Kidney glomerular epithelial cell (primary cell): ENCODE data around the gene ARVCF.
A peak's percentile ranks its signal among the peaks of the same experiment; 100 is the strongest.

Experiments used
- DNase-seq: peaks from one replicate; lab custom pipeline; 2025; lab: John Stamatoyannopoulos, UW

The ARVCF gene

GRCh38 chr22:20031732-20032406 is 15.2 kb upstream of the ARVCF start:
- DNase-seq, result no peak

DNA sequence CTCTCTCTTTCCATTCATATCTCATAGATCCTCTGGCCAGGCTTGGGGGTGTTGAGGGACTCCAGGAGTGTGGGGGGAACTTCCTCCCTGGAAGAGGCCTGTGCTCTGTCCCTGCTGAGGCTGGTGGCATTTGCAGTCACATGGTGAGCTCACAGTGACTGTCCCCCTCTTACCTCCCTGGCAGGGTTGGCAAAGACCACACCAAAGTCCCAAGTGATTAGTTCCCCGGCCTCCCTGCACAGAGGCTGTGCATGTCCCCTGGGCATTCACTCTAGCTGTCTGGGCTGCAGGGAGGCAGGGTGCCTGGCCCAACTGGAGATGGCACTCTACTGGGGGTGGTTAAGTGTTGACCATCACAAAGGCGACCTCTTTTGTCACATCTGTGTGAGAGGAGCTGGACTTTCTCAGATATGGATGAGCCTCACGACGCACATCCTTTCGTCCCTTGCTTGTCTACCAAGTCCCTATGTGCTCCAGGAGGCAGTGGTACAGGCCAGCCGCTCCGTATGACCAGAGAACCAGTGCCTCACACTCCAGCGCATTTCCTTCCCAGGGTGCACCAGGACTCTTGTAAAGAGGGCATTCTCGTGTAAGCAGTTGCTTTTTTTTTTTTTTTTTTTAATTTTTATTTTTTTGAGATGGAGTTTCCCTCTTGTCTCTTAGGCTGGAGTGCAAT is 13.1 kb upstream of the ARVCF start:
- no peak for DNase-seq

- DNase-seq, result no peak
These were observed 12.4 kb upstream of the ARVCF start for GRCh38 chr22:20028855-20029549.

DNA sequence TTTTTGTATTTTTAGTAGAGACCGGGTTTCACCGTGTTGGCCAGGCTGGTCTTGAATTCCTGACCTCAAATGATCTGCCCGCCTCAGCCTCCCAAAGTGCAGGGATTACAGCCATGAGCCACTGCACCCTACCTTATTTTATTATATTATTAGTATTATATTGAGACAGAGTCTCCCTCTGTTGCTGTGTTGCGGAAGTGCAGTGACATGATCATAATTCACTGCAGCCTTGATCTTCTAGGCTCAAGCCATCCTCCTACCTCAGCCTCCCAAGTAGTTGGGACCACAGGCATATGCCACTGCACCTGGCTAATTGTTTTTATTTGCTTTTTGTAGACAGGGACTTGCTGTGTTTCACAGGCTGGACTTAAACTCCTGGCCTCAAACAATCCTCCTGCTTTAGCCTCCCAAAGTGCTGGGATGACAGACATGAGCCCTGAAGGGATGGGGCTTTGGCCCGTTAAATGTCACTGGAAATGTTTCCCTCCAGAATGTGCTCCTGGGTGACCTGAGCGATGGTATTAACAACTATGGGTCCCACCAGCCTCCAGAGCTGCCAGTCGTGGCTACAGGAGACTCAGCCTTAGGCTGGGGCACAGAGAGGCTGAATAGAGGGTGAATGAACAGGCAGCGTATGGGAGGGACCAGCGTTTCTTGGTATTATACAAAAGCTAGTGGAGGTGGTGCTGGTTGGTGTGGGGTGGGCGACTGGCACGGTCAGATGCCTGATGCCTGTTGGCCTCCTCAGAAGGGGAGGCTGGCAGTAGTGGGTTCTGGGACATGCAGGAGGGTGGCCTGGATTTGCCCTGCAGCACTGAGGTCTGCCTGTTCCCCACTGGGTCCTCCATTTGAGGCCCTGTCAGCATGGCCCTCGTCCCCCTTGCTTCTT is 11.6 kb upstream of the ARVCF start:
- no peak for DNase-seq

DNA sequence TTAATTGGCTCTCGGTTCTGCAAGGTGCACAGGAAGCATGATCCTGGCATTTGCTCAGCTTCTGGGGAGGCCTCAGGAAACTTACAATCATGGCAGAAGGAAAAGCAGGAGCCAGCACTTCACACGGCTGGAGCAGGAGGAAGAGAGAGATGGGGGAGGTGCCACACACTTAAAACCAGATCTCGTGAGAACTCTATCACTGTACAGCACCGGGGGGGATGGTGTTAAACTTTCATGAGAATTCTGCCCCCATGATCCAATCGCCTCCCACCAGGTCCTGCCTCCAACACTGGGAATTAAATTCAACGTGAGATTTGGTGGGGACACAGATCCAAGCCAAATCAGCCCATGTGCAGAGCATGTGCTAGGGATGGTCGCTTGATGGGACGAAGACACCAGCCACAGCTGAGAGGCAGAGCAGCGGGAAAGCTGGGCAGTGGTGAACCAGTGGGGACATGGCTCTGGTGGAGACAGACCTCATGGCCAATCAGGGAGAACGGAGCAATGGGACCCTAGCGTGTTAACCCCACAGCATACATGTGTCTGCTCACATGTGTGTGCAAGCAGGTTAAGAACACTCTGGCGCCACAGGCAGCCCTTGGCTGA is 10.5 kb upstream of the ARVCF start:
- no peak for DNase-seq

DNA sequence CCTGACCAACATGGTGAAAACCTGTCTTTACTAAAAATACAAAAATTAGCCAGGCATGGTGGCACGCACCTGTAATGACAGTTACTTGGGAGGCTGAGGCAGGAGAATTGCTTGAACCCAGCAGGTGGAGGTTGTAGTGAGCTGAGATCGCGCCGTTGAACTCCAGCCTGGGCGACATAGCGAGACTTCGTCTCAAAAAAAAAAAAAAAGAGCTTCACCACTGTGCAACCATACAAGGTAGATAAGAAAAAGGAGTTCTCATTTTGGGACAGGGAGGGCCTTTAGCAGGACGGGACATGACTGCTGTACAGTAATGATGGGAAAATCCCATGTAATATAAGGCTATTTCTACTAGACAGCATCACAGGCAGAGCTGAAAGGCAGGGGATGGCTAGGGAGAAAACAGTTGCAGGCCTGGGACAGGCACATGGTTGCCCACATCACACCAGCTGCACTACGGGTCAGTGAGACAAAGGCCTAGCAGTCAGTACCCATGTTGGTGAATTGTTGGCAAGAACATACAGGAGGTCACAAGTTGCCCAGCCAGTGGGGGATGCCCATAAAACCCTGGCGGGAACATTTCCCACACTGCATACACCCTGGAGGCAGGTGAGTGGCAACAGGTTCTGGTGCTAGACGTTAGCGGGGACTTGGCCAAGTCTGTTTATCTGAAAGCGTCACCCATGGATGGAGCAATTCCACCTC is 9.7 kb upstream of the ARVCF start:
- no peak for DNase-seq

DNA sequence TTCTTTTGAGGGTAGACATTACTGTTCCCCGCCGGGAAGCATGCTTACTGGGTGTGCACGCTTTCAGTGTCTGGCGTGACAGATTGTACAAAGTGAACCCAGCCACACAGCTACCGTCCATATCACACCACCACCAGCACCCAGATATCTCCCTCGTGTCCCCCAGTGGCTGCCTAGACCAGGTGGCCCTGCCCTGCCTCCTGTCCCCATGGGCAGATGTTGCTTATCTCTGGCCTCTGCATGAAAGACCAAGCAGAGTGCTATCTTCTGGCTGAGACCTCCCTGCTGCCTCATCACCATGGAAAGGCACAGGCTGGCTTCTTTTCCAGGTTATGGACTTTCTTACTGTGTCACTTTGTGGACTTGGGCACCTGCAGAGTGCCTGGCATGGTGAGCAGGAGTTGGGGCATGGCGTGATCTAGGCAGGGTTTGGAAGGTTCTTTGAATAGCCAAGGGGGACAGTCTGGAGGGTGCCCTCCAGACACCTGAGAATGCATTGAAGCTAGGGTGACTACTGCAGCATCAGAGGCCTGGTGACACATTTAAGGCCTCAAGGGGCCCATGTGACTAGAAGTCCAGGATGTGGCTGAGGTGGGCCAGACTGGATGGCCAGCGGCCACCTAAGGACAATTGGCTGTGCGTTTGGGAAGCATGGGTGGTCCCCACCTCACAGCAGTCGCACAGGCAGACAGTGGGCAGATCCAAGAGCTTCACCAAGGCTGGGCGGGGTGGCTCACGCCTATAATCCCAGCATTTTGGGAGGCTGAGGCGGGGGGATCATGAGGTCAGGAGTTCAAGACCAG is 9.0 kb upstream of the ARVCF start:
- DNase-seq, result no peak

DNA sequence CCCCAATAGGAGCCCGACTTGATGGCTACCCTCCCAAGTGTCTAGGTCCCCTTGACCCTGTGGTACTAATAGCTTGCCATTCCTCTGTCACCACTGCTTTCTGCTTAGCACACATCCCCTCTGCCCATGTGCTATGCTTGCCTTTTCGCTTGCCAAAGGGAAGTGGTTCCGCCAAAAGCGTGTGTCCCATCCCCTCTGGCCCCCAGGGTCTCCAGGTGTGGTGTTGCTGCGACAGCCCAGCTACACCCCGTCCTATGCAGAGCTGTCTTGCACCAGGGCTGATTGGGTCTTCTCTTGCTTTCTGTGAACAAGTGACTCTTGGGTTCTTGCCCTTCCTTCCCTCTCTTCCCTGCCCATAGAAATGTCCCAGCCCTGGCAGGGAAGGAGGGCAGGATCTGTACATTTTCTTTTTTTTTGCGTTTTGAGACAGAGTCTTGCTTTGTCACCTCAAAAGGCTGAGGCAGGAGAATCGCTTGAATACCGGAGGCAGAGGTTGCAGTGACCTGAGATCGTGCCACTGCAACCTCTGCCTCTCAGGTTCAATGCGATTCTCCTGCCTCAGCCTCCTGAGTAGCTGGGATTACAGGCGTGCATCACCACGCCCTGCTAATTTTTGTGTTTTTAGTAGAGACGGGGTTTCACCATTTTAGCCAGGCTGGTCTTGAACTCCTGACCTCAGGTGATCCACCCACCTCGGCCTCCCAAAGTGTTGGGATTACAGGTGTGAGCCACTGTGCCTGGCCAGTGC is 8.2 kb upstream of the ARVCF start:
- DNase-seq, result no peak

DNA sequence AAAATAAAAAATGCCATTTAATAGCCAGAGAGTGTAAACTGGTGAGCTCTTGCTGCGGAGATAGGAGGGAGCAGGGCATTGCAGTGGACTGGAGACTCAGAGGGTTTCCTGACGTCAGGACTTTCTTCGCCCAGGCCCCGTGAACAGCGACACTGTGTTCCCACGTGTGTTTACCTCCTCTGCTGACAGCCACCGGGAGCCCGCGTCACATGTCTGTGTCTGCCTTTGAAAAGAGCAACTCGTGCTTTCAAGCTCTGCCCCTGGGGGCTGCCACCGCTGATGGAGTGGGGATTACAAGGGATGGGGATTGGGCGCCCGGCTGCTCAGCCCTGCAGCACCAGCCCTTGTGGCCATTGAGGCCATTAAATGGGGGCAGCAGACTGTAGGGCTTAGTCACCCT is 7.6 kb upstream of the ARVCF start:
- DNase-seq, result no peak

DNA sequence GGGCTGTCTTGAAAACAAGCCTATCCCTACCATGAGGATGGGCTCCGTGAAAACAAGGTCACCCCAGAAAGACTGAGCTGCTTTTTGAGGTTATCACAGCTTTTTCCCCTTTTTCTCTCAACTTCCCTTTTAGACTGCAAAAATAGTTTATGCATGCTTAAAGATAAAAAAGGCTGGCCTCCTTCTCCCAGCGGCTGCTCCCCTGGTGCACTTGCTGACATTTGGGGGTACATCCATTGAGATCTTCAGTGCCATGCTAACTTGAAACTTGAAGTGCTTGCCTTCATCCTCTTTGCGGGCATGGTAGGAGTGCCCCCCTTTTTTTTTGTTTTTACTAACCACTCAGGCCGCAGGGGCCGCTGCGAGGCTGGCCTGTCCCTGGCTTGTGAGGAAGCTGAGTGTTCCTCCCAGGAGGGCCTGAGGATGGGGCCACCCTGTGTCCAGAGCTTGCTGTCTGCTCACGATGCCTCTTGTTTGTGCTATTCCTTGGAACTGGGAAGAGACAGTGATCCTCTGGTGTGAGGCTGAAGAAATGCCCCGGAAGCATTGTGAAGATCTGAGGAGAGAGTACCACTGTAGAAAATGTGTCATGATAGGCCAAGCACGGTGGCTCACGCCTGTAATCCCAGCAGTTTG is 6.5 kb upstream of the ARVCF start:
- no peak for DNase-seq

GRCh38 chr22:20022231-20022977 is 5.8 kb upstream of the ARVCF start:
- no peak for DNase-seq

DNA sequence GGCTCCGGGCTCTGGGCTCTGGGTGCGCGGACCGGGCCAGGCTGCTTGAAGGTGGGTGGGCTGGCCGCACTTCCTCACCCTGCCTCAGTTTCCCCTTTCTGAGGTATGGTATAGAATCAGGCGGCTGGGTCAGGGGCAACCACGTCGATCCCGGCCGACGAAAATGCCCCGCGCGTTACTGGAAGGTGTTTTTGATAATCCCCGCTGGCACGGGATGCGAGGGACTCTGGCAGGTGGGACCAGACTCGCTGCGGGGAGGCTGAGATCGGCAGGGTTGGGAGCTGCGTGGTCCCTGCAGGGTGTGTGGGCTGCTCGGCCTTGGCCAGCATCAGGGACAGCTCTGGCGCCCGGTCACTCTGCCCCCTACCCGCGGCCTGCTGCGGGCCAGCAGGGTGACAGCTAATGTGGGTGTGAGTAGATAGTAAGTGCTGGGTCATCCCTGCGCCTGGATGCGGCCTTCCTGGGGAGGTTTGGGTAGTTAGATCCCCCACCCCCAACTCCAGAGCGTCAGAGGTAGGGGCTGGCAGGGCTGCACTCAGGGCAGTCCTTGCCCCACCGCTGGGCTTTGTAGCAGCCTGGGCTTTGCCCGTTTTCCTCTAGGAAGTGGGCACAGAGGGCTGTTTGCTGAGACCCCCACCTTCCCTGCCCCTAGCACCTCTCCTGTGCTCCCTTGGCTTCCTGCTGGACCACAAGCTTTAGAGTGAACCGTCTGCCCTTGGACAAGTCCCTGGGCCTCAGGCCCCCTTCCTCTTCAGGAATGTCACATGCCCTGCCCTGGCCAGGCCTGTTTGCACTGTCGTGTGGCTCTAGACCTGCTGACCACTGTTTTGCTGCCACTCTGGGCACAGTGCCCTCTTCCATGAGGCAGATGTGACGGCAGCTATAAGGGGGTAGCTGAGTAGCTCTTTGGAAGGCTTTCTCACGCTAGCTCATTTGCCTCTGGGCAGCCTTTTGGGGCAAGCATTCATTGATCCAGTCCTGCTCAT is 4.9 kb upstream of the ARVCF start:
- DNase-seq, result no peak

- DNase-seq, result peak; percentile 84
These were observed 4.0 kb upstream of the ARVCF start, which contains the start of gene TANGO2 for GRCh38 chr22:20020533-20021195. Gene TANGO2 (plus strand): TSS chr22:20021110. CDS start chr22:20036799, 15,689 bp downstream.

GRCh38 chr22:20019661-20020532 is 3.3 kb upstream of the ARVCF start:
- no peak for DNase-seq

DNA sequence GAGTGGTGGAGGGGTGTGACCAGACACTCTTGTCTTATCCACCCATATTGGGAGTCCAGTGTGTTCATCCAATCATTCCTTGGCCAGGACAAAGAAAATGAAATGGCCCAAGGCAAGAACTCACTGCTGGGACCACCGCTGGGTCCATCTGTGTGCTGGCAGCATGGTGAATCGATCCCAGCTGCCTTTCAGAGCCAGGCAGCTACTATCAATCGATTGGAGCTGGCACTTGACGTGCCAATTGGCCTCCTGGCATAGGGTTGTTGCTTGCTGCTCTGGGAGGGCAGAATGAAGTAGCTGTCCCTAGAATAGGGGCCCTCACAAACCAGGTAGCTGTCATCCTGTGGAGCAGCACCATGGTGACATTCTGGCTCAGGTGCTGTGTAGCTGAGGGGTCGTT is 1.4 kb upstream of the ARVCF start:
- DNase-seq, result no peak

DNA sequence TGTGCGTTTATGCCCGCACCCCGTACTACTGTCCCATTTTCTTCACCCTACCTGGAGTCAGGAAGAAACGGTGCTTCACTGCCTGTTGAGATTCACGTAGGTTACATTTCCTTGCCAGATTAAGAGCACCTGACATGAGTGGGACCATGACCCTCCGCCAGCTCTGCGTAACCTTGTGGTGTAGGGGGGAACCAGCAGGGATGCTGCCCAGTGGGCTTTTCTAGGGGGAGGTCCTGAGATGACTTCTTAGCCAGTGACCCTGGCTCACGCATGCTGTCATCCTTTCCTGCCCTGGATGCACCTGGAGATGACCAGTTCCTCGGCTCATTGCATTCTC is 967 bp upstream of the ARVCF start:
- DNase-seq, result no peak
